ENCODE data around the gene HOXD3.

Gene HOXD3

GRCh38 chr2:176121190-176122051, 35.7 kb upstream of the HOXD3 start:
- no peaks in the 10 kb centered on the region for H3K36me3 ChIP-seq (ENCODE audit: control insufficient read depth, insufficient read depth, low read length)

GRCh38 chr2:176122052-176122682, 34.9 kb upstream of the HOXD3 start:
- Histone ChIP-seq H3K27me3 (replicated peaks; ENCODE audit: control insufficient read depth, insufficient read depth, low read length) (peaks cover 4% of the 10 kb centered on the region), H3K36me3 (ENCODE audit: control insufficient read depth, insufficient read depth, low read length) (no peaks in the 10 kb centered on the region), H3K4me3 (replicated peaks; ENCODE audit: low read depth, low read length) (no peak overlapping the region)
- TF ChIP-seq CTCF (IDR thresholded peaks at IDR 0.05; ENCODE audit: insufficient read depth, low read length, poor library complexity, severe bottlenecking) = no peak
- no peak for DNase-seq (ENCODE audit: extremely low read depth, insufficient read length)

More at GRCh38 chr2:176121190-176122051, 35.7 kb upstream of the HOXD3 start:
- TF ChIP-seq CTCF (IDR thresholded peaks at IDR 0.05; ENCODE audit: insufficient read depth, low read length, poor library complexity, severe bottlenecking) = no peak
- DNase-seq (ENCODE audit: extremely low read depth, insufficient read length) = no peak
- Histone ChIP-seq H3K4me3 (replicated peaks; ENCODE audit: low read depth, low read length) (no peak overlapping the region), H3K27me3 (replicated peaks; ENCODE audit: control insufficient read depth, insufficient read depth, low read length) (peaks cover 6% of the 10 kb centered on the region)

GRCh38 chr2:176122683-176123410, 34.3 kb upstream of the HOXD3 start, which contains the start of gene HOXD9:
TSS of gene HOXD9 (plus strand) at chr2:176122719. CDS start at chr2:176122769, 50 bp downstream.
- Histone ChIP-seq H3K27me3 (replicated peaks; ENCODE audit: control insufficient read depth, insufficient read depth, low read length) (peaks cover 3% of the 10 kb centered on the region), H3K4me3 (replicated peaks; ENCODE audit: low read depth, low read length) (no peak within 1 kb of the TSS), H3K36me3 (ENCODE audit: control insufficient read depth, insufficient read depth, low read length) (no peaks in the 10 kb centered on the region)
- no peak for TF ChIP-seq CTCF (IDR thresholded peaks at IDR 0.05; ENCODE audit: insufficient read depth, low read length, poor library complexity, severe bottlenecking)
- DNase-seq (ENCODE audit: extremely low read depth, insufficient read length) = no peak

DNA sequence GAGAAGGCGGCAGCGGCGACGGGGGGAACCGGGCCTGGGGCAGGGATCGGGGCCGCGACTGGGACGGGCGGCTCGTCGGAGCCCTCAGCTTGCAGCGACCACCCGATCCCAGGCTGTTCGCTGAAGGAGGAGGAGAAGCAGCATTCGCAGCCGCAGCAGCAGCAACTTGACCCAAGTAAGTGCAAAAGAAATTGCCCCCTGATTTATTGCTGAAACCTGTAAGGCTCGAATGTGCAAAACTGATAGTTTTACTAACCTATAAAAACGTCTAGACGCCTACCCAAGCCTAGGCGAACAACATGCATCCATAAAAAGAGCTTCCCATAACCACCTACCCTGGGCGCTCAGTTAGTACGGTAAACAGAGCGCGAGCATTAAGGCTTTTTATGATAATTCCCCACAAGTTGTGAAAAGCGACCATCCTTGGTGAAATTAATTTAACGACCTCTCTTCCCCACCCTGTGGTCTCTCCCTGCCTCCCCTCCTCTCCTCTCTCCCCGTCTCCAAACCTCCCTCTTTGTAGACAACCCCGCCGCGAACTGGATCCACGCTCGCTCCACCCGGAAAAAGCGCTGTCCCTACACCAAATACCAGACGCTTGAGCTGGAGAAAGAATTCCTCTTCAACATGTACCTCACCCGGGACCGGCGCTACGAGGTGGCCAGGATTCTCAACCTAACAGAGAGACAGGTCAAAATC, 33.5 kb upstream of the HOXD3 start:
- no peaks in the 10 kb centered on the region for H3K36me3 ChIP-seq (ENCODE audit: control insufficient read depth, insufficient read depth, low read length)
- TF ChIP-seq CTCF (IDR thresholded peaks at IDR 0.05; ENCODE audit: insufficient read depth, low read length, poor library complexity, severe bottlenecking) = no peak
- H3K4me3 ChIP-seq (replicated peaks; ENCODE audit: low read depth, low read length) = no peak overlapping the region
- peaks cover 3% of the 10 kb centered on the region for H3K27me3 ChIP-seq (replicated peaks; ENCODE audit: control insufficient read depth, insufficient read depth, low read length)
- DNase-seq (ENCODE audit: extremely low read depth, insufficient read length) = no peak

GRCh38 chr2:176124110-176124946, 32.8 kb upstream of the HOXD3 start:
- DNase-seq (ENCODE audit: extremely low read depth, insufficient read length) = no peak
- H3K27me3 ChIP-seq (replicated peaks; ENCODE audit: control insufficient read depth, insufficient read depth, low read length) = peaks cover 3% of the 10 kb centered on the region
- H3K36me3 ChIP-seq (ENCODE audit: control insufficient read depth, insufficient read depth, low read length) = no peaks in the 10 kb centered on the region
- no peak overlapping the region for H3K4me3 ChIP-seq (replicated peaks; ENCODE audit: low read depth, low read length)
- TF ChIP-seq CTCF (IDR thresholded peaks at IDR 0.05; ENCODE audit: insufficient read depth, low read length, poor library complexity, severe bottlenecking) = no peak
